GM19438 (cell line): ENCODE results near the gene THEM5.

ENCODE experiments used
- ATAC-seq: cut with Tn5 transposase; IDR thresholded peaks from one replicate; pipeline ENCODE4 v1.9.1; 2021; ENCODE audit warnings: low read depth; ENCODE audit not compliant: unreplicated experiment

The THEM5 gene

GRCh38 chr1:151841141-151841540, 12.4 kb downstream of the THEM5 start:
- ATAC-seq, result no peak

GRCh38 chr1:151840421-151840820, 13.1 kb downstream of the THEM5 start:
- no peak for ATAC-seq

- no peak for ATAC-seq
These were observed 13.8 kb downstream of the THEM5 start, which contains the start of gene C2CD4D for GRCh38 chr1:151839457-151840403. TSS of gene C2CD4D (minus strand) at chr1:151839820. CDS start at chr1:151838989, 831 bp downstream.

GRCh38 chr1:151839082-151839412, 14.5 kb downstream of the THEM5 start:
- ATAC-seq, result no peak

GRCh38 chr1:151838222-151839081, 15.1 kb downstream of the THEM5 start:
- no peak for ATAC-seq

- ATAC-seq, result no peak
These were observed 15.7 kb downstream of the THEM5 start for GRCh38 chr1:151837884-151838221.

GRCh38 chr1:151837197-151837596, 16.3 kb downstream of the THEM5 start:
- no peak for ATAC-seq

- ATAC-seq, result no peak
These were observed 17.9 kb downstream of the THEM5 start for GRCh38 chr1:151835596-151835995.

GRCh38 chr1:151834239-151834638, 19.3 kb downstream of the THEM5 start:
- no peak for ATAC-seq

GRCh38 chr1:151833172-151833900, 20.2 kb downstream of the THEM5 start:
- ATAC-seq, result no peak

GRCh38 chr1:151832318-151832980, 21.1 kb downstream of the THEM5 start:
- ATAC-seq, result no peak

- ATAC-seq, result no peak
These were observed 21.9 kb downstream of the THEM5 start, which contains the start of gene RORC for GRCh38 chr1:151831605-151832004. TSS of gene RORC (minus strand) at chr1:151831802. CDS start at chr1:151831764, 38 bp downstream.

GRCh38 chr1:151831256-151831591, 22.3 kb downstream of the THEM5 start:
- no peak for ATAC-seq

GRCh38 chr1:151830055-151830454, 23.5 kb downstream of the THEM5 start:
- no peak for ATAC-seq

- no peak for ATAC-seq
These were observed 24.0 kb downstream of the THEM5 start for GRCh38 chr1:151829352-151830046.

GRCh38 chr1:151828921-151829320, 24.6 kb downstream of the THEM5 start:
- no peak for ATAC-seq

- ATAC-seq, result no peak
These were observed 25.7 kb downstream of the THEM5 start for GRCh38 chr1:151827853-151828252.

GRCh38 chr1:151825751-151826660, 27.5 kb downstream of the THEM5 start:
- ATAC-seq, result no peak

- no peak for ATAC-seq
These were observed 28.3 kb downstream of the THEM5 start for GRCh38 chr1:151825204-151825603.
